Stomach (tissue), 4 donors: ENCODE data around the gene SYCP2.

Experiments
- POLR2AphosphoS5 ChIP-seq, 3 donors: sonication (generic); formaldehyde crosslinking; IDR thresholded peaks; one replicate each; pipeline ENCODE4 v1.6.1; 2016; ENCODE audit warnings: antibody characterized with exemption in 3 of 3
- TF ChIP-seq, protein P1 (sequence below), 7 experiments: fragments of 450-650 bp in 4 of 7; fragments of 200-600 bp in 3 of 7; sonication (generic) in 3 of 7; IDR thresholded peaks; one replicate each; pipeline ENCODE4 v1.5.1; 2016 to 2019; ENCODE audit warnings: antibody characterized with exemption in 7 of 7, control low read depth in 2 of 7, mild to moderate bottlenecking in 1 of 7

GRCh38 chr20:59817846-59818615, 115.4 kb downstream of the SYCP2 start:
- TF ChIP-seq POLR2AphosphoS5 (IDR thresholded peaks at IDR 0.05): no peak
- TF ChIP-seq, protein P1, sequence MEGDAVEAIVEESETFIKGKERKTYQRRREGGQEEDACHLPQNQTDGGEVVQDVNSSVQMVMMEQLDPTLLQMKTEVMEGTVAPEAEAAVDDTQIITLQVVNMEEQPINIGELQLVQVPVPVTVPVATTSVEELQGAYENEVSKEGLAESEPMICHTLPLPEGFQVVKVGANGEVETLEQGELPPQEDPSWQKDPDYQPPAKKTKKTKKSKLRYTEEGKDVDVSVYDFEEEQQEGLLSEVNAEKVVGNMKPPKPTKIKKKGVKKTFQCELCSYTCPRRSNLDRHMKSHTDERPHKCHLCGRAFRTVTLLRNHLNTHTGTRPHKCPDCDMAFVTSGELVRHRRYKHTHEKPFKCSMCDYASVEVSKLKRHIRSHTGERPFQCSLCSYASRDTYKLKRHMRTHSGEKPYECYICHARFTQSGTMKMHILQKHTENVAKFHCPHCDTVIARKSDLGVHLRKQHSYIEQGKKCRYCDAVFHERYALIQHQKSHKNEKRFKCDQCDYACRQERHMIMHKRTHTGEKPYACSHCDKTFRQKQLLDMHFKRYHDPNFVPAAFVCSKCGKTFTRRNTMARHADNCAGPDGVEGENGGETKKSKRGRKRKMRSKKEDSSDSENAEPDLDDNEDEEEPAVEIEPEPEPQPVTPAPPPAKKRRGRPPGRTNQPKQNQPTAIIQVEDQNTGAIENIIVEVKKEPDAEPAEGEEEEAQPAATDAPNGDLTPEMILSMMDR (IDR thresholded peaks at IDR 0.05): no peak
